GM12872 (cell line): ENCODE measurements around the gene OSBPL6.

Experiments
- CTCF ChIP-seq: IDR thresholded peaks from 3 replicates; pipeline ENCODE4 v1.5.1; 2011; ENCODE audit warnings: low read depth, mild to moderate bottlenecking, low read length, moderate library complexity; ENCODE audit not compliant: insufficient read depth

The OSBPL6 gene

DNA sequence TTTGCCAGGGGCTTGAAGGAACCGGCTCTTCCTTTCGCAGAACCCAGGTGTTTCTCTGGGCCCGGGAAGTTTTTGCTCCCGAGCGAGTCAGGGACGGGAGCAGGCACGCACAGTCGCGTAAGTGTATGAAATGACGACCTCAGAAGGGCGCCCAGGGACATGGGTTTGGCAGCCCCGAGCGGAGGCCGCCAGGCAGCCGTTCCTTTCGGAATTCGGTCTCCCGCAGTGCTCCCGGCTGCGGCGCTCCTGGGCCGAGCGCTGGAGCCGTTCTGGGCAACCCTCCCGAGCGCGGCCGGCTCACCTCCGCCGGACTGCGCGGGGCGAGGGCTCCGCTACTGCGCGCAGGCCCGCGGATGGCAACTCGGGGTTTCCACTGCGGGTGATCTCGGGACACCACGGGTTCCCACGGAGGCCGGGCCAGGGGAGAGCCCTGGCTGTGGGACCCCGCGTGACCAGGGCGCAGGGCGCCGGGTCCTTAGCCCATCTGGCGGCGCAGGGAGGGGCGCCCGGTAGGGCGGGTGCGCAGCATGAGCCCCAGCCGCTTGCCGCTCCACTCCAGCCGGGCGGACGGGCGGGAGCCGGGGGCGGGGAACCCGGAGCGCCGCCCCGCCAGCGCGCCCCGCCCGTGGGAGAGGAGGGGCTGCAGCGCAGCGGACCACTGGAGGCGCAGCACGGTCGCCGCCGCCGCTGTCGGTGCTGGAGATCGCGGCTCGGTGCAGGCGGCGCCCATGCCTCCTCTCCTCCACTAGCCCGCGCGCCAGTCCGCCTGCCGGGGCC is at the start of gene OSBPL6:
OSBPL6 (plus strand) TSS at position 690 of the 777 bp plus-strand sequence. CDS start 111,673 bp downstream, outside the sequence.
- no peak for TF ChIP-seq CTCF

GRCh38 chr2:178152033-178152432 is 42.3 kb upstream of the OSBPL6 start:
- no peak for TF ChIP-seq CTCF

- TF ChIP-seq CTCF = no peak
Measured at GRCh38 chr2:178152542-178152941, 41.8 kb upstream of the OSBPL6 start.

DNA sequence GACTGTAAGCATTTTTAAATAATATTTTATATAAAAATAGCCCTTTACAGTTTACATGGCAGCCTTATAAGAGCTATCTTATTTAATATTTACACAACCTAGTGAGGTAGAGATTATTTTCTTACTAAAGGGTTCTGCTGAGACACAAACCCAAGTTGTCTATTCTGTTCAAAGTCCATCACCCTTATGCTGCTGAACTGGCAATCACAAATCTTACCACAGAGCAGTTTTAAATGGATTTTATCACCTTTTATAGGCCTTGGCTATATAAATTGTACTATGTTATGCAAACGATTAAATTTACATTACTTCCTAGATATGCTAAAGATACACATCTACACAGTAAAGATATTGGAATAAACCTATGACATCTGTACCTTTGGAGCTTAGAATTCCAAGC is 41.3 kb upstream of the OSBPL6 start:
- no peak for TF ChIP-seq CTCF

DNA sequence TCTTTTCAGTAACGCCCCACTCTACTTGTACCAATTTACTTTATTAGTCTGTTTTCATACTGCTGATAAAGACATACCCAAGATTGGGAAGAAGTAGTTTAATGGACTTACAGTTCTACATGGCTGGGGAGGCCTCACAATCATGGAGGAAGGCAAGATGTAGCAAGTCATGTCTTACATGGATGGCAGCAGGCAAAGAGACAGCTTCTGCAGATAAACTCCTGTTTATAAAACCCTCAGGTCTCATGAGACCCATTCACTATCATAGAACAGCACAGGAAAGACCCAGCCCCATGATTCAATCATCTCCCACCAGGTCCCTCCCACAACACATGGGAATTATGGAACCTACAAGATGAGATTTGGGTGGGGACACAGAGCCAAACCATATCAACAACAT is 38.8 kb upstream of the OSBPL6 start:
- TF ChIP-seq CTCF = no peak

GRCh38 chr2:178157574-178157973 is 36.7 kb upstream of the OSBPL6 start:
- TF ChIP-seq CTCF = no peak

GRCh38 chr2:178159966-178160365 is 34.3 kb upstream of the OSBPL6 start:
- TF ChIP-seq CTCF = no peak
